ENCODE data around the gene GP1BB.

GP1BB gene

DNA sequence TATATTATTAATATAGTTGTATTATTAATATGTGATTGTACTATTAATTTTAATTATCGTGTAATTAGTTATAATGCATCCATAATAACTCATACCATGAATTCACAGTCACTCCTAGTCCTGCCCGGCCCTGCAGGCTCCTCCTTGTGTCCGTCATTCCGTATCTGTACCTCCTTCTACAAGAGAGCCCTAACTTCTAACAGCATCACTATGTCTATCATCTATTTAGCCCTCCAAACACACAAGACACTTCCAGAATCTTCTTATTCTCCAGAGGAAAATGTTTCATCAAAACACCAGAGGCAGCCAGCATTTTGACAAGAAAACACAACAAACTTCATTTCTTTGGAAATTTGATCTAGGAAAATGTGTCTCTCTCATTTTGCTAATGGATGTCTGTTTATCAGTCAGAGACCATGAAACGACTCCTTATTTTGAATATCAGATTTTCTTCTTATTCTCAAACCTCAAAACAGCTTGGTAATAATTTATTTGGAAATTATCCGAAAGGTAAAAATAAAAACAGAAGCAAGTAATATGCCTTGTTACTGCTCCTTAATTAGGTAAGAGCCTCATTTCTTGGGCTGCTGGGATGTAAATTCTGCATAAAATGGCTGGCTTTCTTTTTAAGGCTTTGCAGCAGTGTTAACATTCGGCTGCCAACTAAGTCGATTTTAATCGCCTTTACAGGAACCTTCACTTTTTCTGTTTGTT lies 32.2 kb upstream of the GP1BB start:
- no peak for TF ChIP-seq SP1 (IDR thresholded peaks at IDR 0.05)
- TF ChIP-seq TARDBP (IDR thresholded peaks at IDR 0.05) = no peak
- TF ChIP-seq, protein P1, sequence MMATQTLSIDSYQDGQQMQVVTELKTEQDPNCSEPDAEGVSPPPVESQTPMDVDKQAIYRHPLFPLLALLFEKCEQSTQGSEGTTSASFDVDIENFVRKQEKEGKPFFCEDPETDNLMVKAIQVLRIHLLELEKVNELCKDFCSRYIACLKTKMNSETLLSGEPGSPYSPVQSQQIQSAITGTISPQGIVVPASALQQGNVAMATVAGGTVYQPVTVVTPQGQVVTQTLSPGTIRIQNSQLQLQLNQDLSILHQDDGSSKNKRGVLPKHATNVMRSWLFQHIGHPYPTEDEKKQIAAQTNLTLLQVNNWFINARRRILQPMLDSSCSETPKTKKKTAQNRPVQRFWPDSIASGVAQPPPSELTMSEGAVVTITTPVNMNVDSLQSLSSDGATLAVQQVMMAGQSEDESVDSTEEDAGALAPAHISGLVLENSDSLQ (IDR thresholded peaks at IDR 0.05) = peak; percentile 47
- POLR2A ChIA-PET = interaction anchor here (0.7 to 1.3 kb wide), 4 partner anchors 11 to 785 kb away, joined by 3 to 4 read pairs (median 3); partner anchors contain the start of gene DGCR6
- CTCF ChIA-PET = interaction anchor here (0.8 to 1.8 kb wide), 3 partner anchors 11 to 39 kb away, joined by 3 to 11 read pairs (median 3); no protein-coding TSS in a partner anchor
- no peak for DNase-seq (ENCODE audit: extremely low spot score)

DNA sequence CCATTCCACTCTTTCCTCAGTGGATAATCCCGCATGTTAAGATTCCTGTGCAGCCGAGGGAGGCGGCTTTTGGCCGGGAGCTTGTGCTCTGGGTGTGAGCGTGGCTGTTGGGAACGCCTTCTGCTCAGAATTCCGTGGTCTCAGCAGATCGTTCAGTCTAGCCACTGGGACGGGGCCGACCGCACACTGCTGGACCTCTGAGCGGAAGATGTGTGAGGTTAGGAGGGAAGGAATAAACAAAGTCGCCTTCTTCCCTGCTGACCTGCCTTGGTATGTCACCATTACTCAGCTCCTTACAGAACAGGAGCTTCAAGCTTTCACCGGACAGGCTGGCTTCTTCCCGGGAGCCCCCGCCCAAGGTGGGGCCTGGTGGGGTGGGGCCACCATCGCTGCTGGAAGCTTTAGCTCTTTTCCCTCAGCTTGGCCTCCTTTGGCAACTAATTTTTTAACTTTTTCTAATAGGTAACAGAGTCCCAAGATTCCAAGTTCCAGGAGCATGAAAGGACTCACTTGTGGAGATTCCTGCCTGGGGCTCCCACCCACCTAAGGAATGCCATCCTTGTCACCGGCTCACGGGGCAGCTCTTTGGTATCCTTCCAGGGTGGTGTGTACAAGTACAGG lies 31.5 kb upstream of the GP1BB start:
- ChIA-PET POLR2A (interaction anchor here (0.7 to 1.3 kb wide), 4 partner anchors 10 to 786 kb away, joined by 3 to 4 read pairs (median 3); partner anchors contain the start of gene DGCR6), CTCF (interaction anchor here (0.8 to 1.8 kb wide), 2 partner anchors 12 to 14 kb away, joined by 3 to 11 read pairs; no protein-coding TSS in a partner anchor)
- TF ChIP-seq HDGF (IDR thresholded peaks at IDR 0.05; ENCODE audit: borderline replicate concordance) (peak; percentile 51; the same call in 1 of the 2 replicates), ELF4 (IDR thresholded peaks at IDR 0.05) (no peak)
- DNase-seq (ENCODE audit: extremely low spot score) = peak; percentile 65

DNA sequence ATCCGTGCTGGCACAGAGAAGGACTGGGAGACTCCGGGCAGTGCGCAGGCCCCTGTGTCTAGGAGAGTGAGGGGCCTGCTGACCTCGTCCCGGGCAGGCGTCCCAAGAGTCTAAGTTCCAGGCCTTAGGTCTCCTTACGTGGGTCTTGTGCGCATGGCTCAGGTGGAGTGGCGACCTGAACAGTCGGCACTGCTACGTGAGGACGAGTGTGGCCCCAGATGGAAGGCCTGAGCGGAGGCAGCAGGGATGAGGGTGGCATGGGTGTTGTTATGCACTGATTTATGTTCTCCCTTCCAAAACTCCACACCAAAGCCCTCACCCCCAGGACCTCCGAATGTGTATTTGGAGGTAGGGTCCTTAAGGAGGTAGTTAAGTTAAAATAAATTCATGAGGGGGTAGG lies 29.8 kb upstream of the GP1BB start:
- POLR2A ChIA-PET = no interaction called here
- CTCF ChIA-PET = no interaction called here
- TF ChIP-seq ZNF384 (IDR thresholded peaks at IDR 0.05) (no peak), TARDBP (IDR thresholded peaks at IDR 0.05) (no peak), ELF4 (IDR thresholded peaks at IDR 0.05) (no peak), FOXA1 (IDR thresholded peaks at IDR 0.05) (no peak), ARNT (IDR thresholded peaks at IDR 0.05) (no peak), L3MBTL2 (conservative IDR thresholded peaks at IDR 0.05) (no peak), FOXM1 (IDR thresholded peaks at IDR 0.05; ENCODE audit: borderline replicate concordance) (no peak), FOXK2 (IDR thresholded peaks at IDR 0.05) (no peak), SP1 (IDR thresholded peaks at IDR 0.05) (no peak), LEF1 (IDR thresholded peaks at IDR 0.05; ENCODE audit: borderline replicate concordance) (no peak), BHLHE40 (IDR thresholded peaks at IDR 0.05; ENCODE audit: borderline replicate concordance) (no peak), HDGF (IDR thresholded peaks at IDR 0.05; ENCODE audit: borderline replicate concordance) (no peak), CTBP1 (IDR thresholded peaks at IDR 0.05; ENCODE audit: borderline replicate concordance) (no peak), SUZ12 (IDR thresholded peaks at IDR 0.05) (no peak)
- TF ChIP-seq, protein P1 (IDR thresholded peaks at IDR 0.05) = no peak
- no peak for DNase-seq (ENCODE audit: extremely low spot score)

DNA sequence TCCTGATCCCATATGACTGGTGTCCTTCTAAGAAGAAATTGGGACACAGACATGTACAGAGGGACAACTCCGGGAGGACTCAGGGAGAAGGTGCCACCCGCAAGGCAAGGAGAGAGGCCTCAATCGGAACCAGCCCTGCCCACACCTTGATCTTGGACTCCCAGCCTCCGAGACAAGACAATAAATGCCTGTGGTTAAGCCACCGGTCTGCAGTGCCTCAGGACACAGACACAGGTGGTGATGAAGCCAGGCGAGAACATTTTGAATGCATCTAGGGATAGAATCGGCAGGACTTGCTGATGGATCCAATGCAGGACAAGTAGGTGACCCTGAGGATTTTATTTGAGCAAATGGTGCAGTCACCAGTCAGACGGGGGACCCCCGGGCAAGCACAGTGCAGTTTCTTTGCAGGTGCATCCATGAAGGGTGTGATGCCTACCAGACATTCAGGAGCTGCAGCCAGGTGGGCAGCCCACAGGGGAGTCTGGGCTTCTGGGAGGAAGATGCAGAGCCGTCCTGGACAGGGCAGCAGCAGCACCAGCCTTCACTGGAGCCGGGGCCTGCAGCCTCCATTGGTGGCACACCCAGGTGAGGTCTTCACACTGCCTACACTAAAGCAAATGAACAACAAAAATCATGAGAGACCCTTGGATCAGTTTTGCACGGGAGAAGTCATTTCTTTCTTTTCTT lies 29.2 kb upstream of the GP1BB start:
- no peak for DNase-seq (ENCODE audit: extremely low spot score)
- POLR2A ChIA-PET = no interaction called here
- TF ChIP-seq ARNT (IDR thresholded peaks at IDR 0.05) = no peak
- no peak for TF ChIP-seq NFRKB (IDR thresholded peaks at IDR 0.05)
- no peak for TF ChIP-seq SP1 (IDR thresholded peaks at IDR 0.05)
- no peak for TF ChIP-seq LEF1 (IDR thresholded peaks at IDR 0.05; ENCODE audit: borderline replicate concordance)
- CTCF ChIA-PET = no interaction called here

DNA sequence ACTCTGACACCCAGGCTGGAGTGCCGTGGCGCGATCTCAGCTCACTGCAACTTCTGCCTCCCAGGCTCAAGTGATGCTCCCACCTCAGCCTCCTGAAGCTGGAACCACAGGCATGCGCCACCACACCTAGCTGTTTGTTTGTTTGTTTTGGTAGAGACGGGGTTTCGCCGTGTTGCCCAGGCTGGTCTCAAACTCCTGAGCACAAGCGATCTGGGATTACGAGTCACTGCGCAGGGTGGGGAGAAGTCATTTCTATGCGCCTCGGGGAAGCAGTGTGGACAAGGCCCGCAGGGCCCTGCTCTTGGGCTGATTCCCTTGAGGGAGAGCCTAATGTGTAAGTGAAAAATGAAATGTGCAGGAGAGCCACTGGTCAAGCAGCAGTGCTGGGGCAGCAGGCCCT lies 28.6 kb upstream of the GP1BB start:
- POLR2A ChIA-PET = no interaction called here
- no peak for DNase-seq (ENCODE audit: extremely low spot score)
- CTCF ChIA-PET = no interaction called here
- TF ChIP-seq FOXA1 (IDR thresholded peaks at IDR 0.05) = no peak
- no peak for TF ChIP-seq FOXM1 (IDR thresholded peaks at IDR 0.05; ENCODE audit: borderline replicate concordance)
- TF ChIP-seq ELF4 (IDR thresholded peaks at IDR 0.05) = no peak
- TF ChIP-seq, protein P1 (IDR thresholded peaks at IDR 0.05) = no peak
- no peak for TF ChIP-seq NFRKB (IDR thresholded peaks at IDR 0.05)
- TF ChIP-seq FOXK2 (IDR thresholded peaks at IDR 0.05) = no peak
- no peak for TF ChIP-seq SUZ12 (IDR thresholded peaks at IDR 0.05)
- no peak for TF ChIP-seq ZNF384 (IDR thresholded peaks at IDR 0.05)
- TF ChIP-seq L3MBTL2 (conservative IDR thresholded peaks at IDR 0.05) = no peak
- TF ChIP-seq HDGF (IDR thresholded peaks at IDR 0.05; ENCODE audit: borderline replicate concordance) = no peak
- no peak for TF ChIP-seq TARDBP (IDR thresholded peaks at IDR 0.05)
- TF ChIP-seq SP1 (IDR thresholded peaks at IDR 0.05) = no peak
- no peak for TF ChIP-seq BHLHE40 (IDR thresholded peaks at IDR 0.05; ENCODE audit: borderline replicate concordance)
- TF ChIP-seq ARNT (IDR thresholded peaks at IDR 0.05) = no peak
- no peak for TF ChIP-seq LEF1 (IDR thresholded peaks at IDR 0.05; ENCODE audit: borderline replicate concordance)
- no peak for TF ChIP-seq CTBP1 (IDR thresholded peaks at IDR 0.05; ENCODE audit: borderline replicate concordance)

Data from HEK293T (cell line).